ENCODE results near the gene GALNT2.

The GALNT2 gene

GRCh38 chr1:230149751-230150584 lies 82.9 kb downstream of the GALNT2 start:
- TF ChIP-seq CTCF (conservative IDR thresholded peaks at IDR 0.05) = no peak
- H3K27ac ChIP-seq = no peak overlapping the region

GRCh38 chr1:230150615-230151014 lies 83.6 kb downstream of the GALNT2 start:
- no peak for TF ChIP-seq CTCF (conservative IDR thresholded peaks at IDR 0.05)
- H3K27ac ChIP-seq = no peak overlapping the region

DNA sequence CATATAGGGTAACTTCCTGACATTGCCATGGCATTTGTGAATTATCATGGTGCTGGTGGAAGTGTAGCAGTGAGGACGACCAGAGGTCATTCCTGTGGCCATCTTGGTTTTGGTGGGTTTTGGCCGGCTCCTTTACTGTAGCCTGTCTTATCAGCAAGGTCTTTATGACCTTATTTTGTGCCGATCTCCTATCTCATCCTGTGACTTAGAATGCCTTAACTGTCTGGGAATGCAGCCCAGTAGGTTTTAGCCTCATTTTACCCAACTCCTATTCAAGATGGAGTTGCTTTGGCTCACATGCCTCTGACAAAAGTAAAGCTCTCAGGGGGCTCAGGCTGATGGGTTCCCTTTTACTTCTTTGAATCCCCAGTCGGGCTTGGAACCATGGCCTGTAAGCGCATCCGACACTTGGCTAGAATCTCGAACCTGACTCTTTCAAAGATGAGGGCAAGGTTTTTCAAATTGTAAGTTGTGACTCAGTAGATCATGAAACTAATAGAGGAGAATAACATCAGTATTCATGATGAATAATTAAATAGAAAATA lies 85.0 kb downstream of the GALNT2 start:
- H3K27ac ChIP-seq = no peak overlapping the region
- TF ChIP-seq CTCF (conservative IDR thresholded peaks at IDR 0.05) = no peak

GRCh38 chr1:230152999-230153398 lies 86.0 kb downstream of the GALNT2 start:
- H3K27ac ChIP-seq = no peak overlapping the region
- TF ChIP-seq CTCF (conservative IDR thresholded peaks at IDR 0.05) = no peak

DNA sequence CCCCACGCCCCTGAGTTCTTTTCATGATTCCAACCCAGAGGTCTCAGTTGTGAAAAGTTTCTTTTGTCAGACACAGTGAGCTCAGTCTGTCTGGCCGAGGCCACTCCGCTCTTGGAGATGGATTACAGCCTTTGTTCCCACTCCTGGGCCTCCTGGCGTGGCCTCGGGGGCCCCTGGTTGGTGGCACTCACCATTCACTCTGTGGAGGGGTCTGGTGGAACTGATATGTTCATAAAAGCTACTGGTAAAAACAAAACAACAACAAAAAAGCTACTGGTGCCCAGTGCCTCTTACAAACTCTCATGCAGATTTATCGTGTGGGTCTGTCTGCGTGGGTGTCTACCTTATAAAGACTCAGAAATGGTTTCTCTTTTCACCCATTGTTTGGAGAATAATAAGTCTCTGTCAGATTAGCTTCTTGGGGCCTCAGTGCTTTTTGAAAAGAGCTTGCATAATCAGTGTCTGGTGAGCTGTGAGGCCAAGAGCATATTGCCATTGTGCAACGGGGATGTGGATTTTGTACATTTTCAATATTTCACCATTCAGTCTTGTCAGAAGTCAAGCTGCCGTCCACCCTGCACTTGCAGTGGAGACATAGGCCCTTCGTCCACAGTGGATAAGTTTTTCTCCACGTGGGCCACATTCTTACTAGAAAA lies 86.7 kb downstream of the GALNT2 start:
- TF ChIP-seq CTCF (conservative IDR thresholded peaks at IDR 0.05) = no peak
- H3K27ac ChIP-seq = no peak overlapping the region

DNA sequence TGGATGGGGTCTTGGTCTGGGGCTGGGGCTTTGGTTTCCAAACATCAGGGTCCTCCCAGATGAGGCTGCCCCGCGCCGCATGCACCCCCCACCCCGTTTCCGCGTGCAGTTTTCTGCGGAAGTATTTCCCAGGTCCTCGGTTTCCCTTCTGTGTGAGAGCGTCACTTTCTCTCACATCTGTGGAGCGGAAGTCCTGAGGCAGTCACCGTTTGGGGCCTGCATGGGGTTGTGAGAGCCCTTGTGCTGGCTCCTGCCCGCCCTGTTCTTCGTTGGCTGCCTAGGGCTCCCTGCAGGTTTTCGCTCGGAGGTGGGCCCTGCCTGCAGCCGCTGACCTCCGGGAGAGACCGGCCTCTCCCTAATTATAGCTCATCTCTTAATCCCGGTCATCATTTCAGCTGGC lies 88.0 kb downstream of the GALNT2 start:
- no peak for TF ChIP-seq CTCF (conservative IDR thresholded peaks at IDR 0.05)

DNA sequence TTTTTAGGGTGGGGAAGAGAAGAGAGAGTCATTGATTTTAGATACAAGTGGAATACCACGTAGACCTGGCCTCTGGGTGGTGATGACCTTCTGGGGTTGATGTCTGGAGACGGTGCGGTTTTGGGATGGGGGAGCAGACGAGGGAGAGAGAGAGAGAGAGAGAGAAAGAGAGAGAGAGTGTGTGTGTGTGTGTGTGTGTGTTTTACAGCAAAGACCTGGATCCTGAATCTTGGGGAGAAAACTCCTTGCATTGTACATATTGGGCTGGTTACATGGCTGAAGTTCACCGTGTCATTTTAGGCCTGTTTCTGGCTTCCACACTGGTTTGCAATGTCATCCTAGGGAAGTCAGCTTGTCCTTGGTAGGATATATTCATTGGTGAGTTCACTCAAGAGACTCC lies 89.0 kb downstream of the GALNT2 start:
- TF ChIP-seq CTCF (conservative IDR thresholded peaks at IDR 0.05) = no peak

More for the DNA sequence above, 88.0 kb downstream of the GALNT2 start:
- no peak overlapping the region for H3K27ac ChIP-seq

More for the DNA sequence above, 89.0 kb downstream of the GALNT2 start:
- no peak overlapping the region for H3K27ac ChIP-seq
